ENCODE data around the gene PI4KA.

DNA sequence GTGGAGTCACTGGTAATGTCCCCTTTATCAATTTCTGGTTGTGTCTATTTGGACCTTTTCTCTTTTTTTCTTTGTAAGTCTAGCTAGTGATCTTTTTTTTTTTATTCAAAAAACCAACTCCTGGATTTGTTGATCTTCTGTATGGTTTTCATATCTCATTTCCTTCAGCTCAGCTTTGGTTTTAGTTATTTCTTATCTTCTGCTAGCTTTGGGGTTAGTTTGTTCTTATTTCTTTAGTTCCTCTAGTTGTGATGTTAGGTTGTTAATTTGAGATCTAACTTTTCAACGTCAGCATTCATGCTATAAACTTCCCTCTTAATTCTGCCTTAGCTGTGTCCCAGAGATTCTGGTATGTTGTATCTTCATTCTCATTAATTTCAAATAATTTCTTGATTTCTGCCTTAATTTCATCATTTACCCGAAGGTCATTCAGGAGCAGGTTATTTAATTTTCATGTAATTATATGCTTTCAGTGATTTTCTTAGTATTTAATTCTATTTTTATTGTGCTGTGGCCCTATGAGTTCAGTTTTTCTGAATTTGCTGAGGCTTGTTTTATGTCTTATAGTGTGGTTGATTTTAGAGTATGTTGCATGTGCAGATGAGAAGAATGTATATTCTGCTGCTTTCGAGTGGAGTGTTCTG, 29.0 kb downstream of the PI4KA start:
- TF ChIP-seq, protein P1, sequence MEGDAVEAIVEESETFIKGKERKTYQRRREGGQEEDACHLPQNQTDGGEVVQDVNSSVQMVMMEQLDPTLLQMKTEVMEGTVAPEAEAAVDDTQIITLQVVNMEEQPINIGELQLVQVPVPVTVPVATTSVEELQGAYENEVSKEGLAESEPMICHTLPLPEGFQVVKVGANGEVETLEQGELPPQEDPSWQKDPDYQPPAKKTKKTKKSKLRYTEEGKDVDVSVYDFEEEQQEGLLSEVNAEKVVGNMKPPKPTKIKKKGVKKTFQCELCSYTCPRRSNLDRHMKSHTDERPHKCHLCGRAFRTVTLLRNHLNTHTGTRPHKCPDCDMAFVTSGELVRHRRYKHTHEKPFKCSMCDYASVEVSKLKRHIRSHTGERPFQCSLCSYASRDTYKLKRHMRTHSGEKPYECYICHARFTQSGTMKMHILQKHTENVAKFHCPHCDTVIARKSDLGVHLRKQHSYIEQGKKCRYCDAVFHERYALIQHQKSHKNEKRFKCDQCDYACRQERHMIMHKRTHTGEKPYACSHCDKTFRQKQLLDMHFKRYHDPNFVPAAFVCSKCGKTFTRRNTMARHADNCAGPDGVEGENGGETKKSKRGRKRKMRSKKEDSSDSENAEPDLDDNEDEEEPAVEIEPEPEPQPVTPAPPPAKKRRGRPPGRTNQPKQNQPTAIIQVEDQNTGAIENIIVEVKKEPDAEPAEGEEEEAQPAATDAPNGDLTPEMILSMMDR (IDR thresholded peaks at IDR 0.05 in 8 of 11, conservative IDR thresholded peaks at IDR 0.05 in 3 of 11) = no peak
- no peak for TF ChIP-seq POLR2A (IDR thresholded peaks at IDR 0.05)

All from spleen (tissue), 7 donors.